ENCODE measurements around the gene ARL13A.

GRCh38 chrX:100973411-100973810, 3.9 kb downstream of the ARL13A start:
- TF ChIP-seq POLR2A (IDR thresholded peaks at IDR 0.05) (no peak), CTCF (IDR thresholded peaks at IDR 0.05) (no peak)

Data from body of pancreas (tissue), 4 donors.